Motor neuron (in vitro differentiated cells): Measurements from ENCODE around the gene TBC1D9. TPM values are rescaled to one million over a fixed set of nuclear protein-coding genes. Genes with fewer than 3 reads are reported as not detected.
A peak's percentile ranks its signal among the peaks of the same experiment; 100 is the strongest.

Experiments
- ATAC-seq, 8 experiments: fragments of 200-7000 bp; cut with Tn5 transposase; replicated peaks in 6 of 8; 2 replicates each; pipeline ENCODE4 v1.8.0; 2021; ENCODE audit warnings: mild to moderate bottlenecking in 8 of 8, moderate library complexity in 8 of 8
- H3K27ac ChIP-seq, 2 donors: fragments of 250-450 bp; sonication (Bioruptor Pico); 2 replicates each; pipeline ENCODE4 v1.9.0; 2021; ENCODE audit warnings: antibody characterized with exemption in 2 of 2, mild to moderate bottlenecking in 2 of 2, moderate library complexity in 1 of 2
- H3K4me1 ChIP-seq, 2 donors: fragments of 250-450 bp; sonication (Bioruptor Pico); replicated peaks in 1 of 2; 2 replicates each; pipeline ENCODE4 v1.6.1; 2021; ENCODE audit warnings: antibody characterized with exemption in 2 of 2, mild to moderate bottlenecking in 2 of 2, moderate library complexity in 1 of 2
- H3K4me3 ChIP-seq, 5 donors: fragments of 250-450 bp; sonication (Bioruptor Pico); 2 replicates each; pipeline ENCODE4 v1.9.0; 2021; ENCODE audit warnings: antibody characterized with exemption in 5 of 5, mild to moderate bottlenecking in 5 of 5, moderate library complexity in 4 of 5
- WGBS, 10 experiments: fragments of 450-650 bp; shearing (Covaris generic); methylation state at CpG; one replicate each; pipeline ENCODE4 v1.0.0; 2022; 5-methylcytosine and 5-hydroxymethylcytosine counted together
- in situ Hi-C, 9 experiments: fragments of 400-800 bp; cut with MboI; loops; one replicate each; pipeline ENCODE4 v1.15.0; 2021; ENCODE audit warnings: low sequenced_read_pairs in 9 of 9, low pct_unique_long_range_greater_than_20kb in 2 of 9; ENCODE audit not compliant: unreplicated experiment in 9 of 9
- total RNA-seq, 8 experiments: library from RNA; unstranded; fragments of 300-600 nt; gene quantifications; 2 replicates each; pipeline versions ENCODE4 v1.2.3 to v1.2.4, GENCODE V29; 2022

Gene TBC1D9
- total RNA-seq, 8 experiments from 2014 or later: 2.8 to 63.0 (median 29.2) TPM

DNA sequence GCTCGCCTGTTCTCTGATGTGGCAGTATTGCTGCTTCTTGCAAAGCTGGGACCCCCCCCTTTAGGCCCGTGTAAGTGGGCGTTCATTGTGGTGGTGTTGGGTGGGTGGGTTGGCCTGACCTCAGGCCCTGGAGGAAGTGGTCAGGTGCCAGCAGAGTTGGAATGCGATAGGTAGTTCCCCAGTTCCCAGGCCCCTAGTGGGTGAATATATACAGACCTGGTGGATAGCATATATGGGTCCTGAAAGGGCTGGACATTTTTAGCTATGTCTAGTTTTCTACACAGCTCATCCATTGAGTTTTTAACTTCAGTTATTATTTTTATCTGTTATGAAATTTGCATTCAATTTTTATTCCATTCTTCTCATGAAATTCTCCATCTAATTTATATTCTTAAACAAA is 151.6 kb downstream of the TBC1D9 start:
- Histone ChIP-seq H3K4me3 (no peak overlapping the region), H3K27ac (no peak overlapping the region), H3K4me1 (peaks cover under 1 to 2% of the 10 kb centered on the region in 2 donors)
- WGBS, 10 experiments: 34 to 100% (median 100%) methylated on average over 1 to 3 of the region's 4 CpGs; no CpG with 5 or more reads in 3 of the 10 experiments
- no peak for ATAC-seq
- in situ Hi-C loops: loop anchor here in 3 of 9 experiments (25.0 kb wide), 1 partner anchor 242 kb away; the partner anchor contains the start of gene SCOC (in 3 of the 3)

- Histone ChIP-seq H3K4me1 (no peaks in the 10 kb centered on the region), H3K4me3 (no peak overlapping the region), H3K27ac (no peak overlapping the region)
- peak in 1 of 8 experiments; percentile 26 for ATAC-seq
- WGBS, 10 experiments: 20 to 58% (median 49%) methylated on average over 1 to 2 of the region's 2 CpGs; no CpG with 5 or more reads in 6 of the 10 experiments
- in situ Hi-C loops: loop anchor here in 3 of 9 experiments (25.0 kb wide), 1 partner anchor 241 kb away; the partner anchor contains the start of gene SCOC (in 3 of the 3)
Measured at GRCh38 chr4:140603286-140603685, 152.9 kb downstream of the TBC1D9 start.

DNA sequence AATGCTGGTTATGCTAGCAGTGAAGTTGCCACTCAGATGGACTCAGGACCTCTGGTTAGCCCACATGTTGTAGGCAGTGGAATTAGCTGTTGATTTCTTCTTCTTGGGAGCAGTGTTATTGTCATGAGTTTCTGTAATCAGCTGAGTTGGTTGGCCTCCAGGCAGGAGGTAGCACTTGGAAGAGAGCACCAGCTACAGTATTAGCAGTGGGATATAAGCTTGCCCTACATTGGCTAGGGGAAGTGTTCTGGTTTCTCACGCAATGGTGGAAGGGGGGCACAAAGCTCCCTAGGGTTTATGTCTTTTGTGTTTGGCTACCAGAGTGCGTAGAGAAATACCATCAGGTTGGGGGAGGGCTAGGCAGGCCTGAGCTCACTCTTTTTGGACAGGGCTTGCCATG is 153.5 kb downstream of the TBC1D9 start:
- Histone ChIP-seq H3K4me1 (no peaks in the 10 kb centered on the region), H3K4me3 (no peak overlapping the region), H3K27ac (no peak overlapping the region)
- WGBS, 10 experiments: 0 to 60% (median 60%) methylated on average over 1 of the region's 2 CpGs; no CpG with 5 or more reads in 7 of the 10 experiments
- in situ Hi-C loops: loop anchor here in 3 of 9 experiments (25.0 kb wide), 1 partner anchor 240 kb away; the partner anchor contains the start of gene SCOC (in 3 of the 3)
- no peak for ATAC-seq

DNA sequence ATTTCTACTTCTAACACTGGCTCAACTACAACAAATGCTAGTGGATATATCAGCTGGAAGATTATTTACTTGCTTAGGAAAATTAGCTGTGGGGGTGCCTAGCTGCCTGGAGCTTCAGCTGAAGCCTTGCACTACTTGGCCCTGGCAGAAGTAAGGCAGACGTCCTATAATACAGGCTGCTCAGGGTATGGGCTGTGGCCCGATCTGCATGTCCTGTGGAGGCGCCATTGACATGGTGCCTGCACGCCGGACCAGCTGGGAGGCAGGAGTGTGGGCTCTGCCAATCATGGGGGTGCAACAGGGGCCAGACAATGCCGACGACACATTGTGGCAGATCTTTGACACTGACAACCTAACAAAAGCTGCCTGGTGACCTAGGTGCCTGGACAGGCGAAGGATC is 155.8 kb downstream of the TBC1D9 start:
- Histone ChIP-seq H3K27ac (no peak overlapping the region), H3K4me3 (no peak overlapping the region), H3K4me1 (no peaks in the 10 kb centered on the region)
- WGBS, 10 experiments: 72 to 90% (median 81%) methylated on average over 2 to 6 of the region's 8 CpGs; no CpG with 5 or more reads in 6 of the 10 experiments
- no peak for ATAC-seq
- in situ Hi-C loops: loop anchor here in 3 of 9 experiments (25.0 kb wide), 1 partner anchor 238 kb away; the partner anchor contains the start of gene SCOC (in 3 of the 3)

DNA sequence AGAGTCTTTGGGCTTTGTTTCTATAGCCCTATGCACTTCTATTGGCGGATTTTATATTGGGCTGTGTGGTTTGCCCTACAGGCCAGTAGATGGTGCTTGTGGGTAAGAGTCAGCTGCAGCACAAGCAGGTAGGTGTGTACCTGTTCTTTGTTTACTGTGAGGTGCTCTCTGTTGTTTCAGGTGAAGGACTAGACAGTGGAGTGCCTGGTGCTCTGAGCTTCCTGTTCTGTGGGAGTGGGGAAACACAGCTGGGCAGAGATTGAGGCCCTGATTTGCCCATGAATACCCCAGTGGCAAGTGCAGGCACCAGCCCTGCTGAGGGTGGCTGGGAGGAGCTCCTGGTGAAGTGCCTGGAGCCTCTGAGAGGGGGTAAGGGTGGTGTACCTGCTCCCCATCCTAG is 161.1 kb downstream of the TBC1D9 start:
- no peak overlapping the region for H3K27ac ChIP-seq
- 0 to 100% (median 71%) methylated on average over 1 of the region's 1 CpG; no CpG with 5 or more reads in 5 of the 10 experiments for WGBS, 10 experiments
- H3K4me1 ChIP-seq: no peaks in the 10 kb centered on the region
- in situ Hi-C loops: no loop called here
- ATAC-seq: peak in 3 of 8 experiments; percentile 53 to 77 (median 67)
- no peak overlapping the region for H3K4me3 ChIP-seq

DNA sequence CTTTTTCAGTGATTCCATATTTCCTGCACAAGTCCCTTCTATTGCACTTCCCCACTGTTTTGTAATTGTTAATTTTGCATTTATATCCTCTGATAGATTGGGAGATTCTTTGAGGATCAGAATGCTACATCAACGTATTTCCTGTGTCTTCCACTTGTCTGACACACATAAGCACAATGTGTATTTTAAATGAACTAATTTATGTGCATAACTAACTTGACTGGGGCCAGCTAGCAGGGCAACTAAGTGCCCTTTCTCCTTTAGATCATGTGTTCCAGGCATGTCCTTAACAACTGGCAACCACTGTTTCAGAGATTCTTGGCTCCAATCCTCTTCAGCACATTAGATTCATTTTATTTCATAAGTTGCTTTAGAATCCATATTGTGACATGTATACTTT is 171.7 kb downstream of the TBC1D9 start:
- H3K4me3 ChIP-seq: no peak overlapping the region
- peak in 2 of 8 experiments; percentile 64 to 76 for ATAC-seq
- 0 to 67% (median 50%) methylated on average over 1 of the region's 1 CpG; no CpG with 5 or more reads in 3 of the 10 experiments for WGBS, 10 experiments
- in situ Hi-C loops: no loop called here
- no peak overlapping the region for H3K27ac ChIP-seq
- peaks cover 3 to 6% of the 10 kb centered on the region in 2 donors for H3K4me1 ChIP-seq

DNA sequence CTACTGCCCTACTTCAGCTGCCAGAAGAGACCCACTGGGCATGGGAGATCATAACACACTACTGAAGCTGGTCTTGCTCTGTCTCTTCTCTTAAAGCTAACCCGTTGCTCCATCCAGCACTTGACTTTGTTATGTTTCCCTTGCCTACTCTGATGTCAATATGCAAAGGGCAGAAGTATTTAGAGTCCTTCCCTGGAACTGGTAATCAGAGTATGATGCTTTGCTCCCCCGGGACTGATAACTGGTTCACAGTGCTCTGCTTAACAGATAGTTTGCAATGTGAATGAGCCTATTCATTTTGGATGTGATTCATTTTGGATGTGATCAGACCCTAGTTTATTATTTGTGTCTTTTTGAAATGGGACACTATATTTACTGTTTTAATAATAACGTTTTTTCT is 175.1 kb downstream of the TBC1D9 start:
- in situ Hi-C loops: no loop called here
- Histone ChIP-seq H3K4me1 (peaks cover 3 to 6% of the 10 kb centered on the region in 2 donors), H3K4me3 (no peak overlapping the region), H3K27ac (no peak overlapping the region)
- 0 to 79% (median 51%) methylated on average over 1 to 3 of the region's 3 CpGs for WGBS, 10 experiments
- ATAC-seq: peak in 2 of 8 experiments; percentile 30 to 77

- Histone ChIP-seq H3K4me1 (peaks cover 3 to 6% of the 10 kb centered on the region in 2 donors), H3K27ac (no peak overlapping the region), H3K4me3 (no peak overlapping the region)
- peak in 1 of 8 experiments; percentile 46 for ATAC-seq
- WGBS, 10 experiments: 0 to 91% (median 30%) methylated on average over 2 to 19 of the region's 27 CpGs; no CpG with 5 or more reads in 1 of the 10 experiments
- in situ Hi-C loops: no loop called here
Measured at GRCh38 chr4:140579278-140579677, 176.9 kb downstream of the TBC1D9 start.

DNA sequence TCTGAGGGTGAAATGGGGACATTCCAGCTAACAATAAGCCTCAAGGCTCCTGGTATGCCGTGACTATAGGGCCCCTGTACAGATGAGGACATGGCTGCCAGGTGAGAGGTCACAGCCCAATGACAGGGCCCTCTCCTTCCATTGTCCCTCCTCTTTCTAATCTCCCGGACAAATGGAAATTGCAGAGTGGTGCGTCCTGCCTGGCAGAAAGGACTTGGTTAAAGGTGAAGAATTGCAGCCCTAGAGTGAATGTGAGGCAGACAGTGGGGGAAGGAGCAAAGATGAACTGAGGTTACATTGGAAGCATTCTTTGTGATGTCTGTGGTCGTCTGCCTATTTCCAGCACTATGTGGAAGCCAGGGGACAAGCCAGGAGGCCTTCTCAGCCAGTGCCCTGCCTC is 180.7 kb downstream of the TBC1D9 start:
- Histone ChIP-seq H3K4me1 (no peaks in the 10 kb centered on the region), H3K4me3 (no peak overlapping the region), H3K27ac (no peak overlapping the region)
- WGBS, 10 experiments: 0 to 74% (median 50%) methylated on average over 1 to 4 of the region's 4 CpGs; no CpG with 5 or more reads in 3 of the 10 experiments
- in situ Hi-C loops: no loop called here
- ATAC-seq: no peak

GRCh38 chr4:140571620-140572019 is 184.6 kb downstream of the TBC1D9 start:
- no peak for ATAC-seq
- Histone ChIP-seq H3K4me1 (peaks cover 0 to 10% of the 10 kb centered on the region in 2 donors), H3K27ac (no peak overlapping the region), H3K4me3 (no peak overlapping the region)
- 0 to 86% (median 59%) methylated on average over 1 to 2 of the region's 2 CpGs; no CpG with 5 or more reads in 1 of the 10 experiments for WGBS, 10 experiments
- in situ Hi-C loops: no loop called here

Other genes with a start within 250 kb of the TBC1D9 start
- 10 to 100 TPM; 16.2 to 37.7 (median 23.2) TPM for gene ELMOD2, start 232.2 kb downstream of the TBC1D9 start, total RNA-seq
- gene UCP1, start 187.4 kb downstream of the TBC1D9 start, total RNA-seq: under 1 TPM in 5 of 8 experiments, not detected in 3; 0.16 to 0.54 (median 0.29) TPM